ENCODE data around the gene STYXL1.

Gene STYXL1

DNA sequence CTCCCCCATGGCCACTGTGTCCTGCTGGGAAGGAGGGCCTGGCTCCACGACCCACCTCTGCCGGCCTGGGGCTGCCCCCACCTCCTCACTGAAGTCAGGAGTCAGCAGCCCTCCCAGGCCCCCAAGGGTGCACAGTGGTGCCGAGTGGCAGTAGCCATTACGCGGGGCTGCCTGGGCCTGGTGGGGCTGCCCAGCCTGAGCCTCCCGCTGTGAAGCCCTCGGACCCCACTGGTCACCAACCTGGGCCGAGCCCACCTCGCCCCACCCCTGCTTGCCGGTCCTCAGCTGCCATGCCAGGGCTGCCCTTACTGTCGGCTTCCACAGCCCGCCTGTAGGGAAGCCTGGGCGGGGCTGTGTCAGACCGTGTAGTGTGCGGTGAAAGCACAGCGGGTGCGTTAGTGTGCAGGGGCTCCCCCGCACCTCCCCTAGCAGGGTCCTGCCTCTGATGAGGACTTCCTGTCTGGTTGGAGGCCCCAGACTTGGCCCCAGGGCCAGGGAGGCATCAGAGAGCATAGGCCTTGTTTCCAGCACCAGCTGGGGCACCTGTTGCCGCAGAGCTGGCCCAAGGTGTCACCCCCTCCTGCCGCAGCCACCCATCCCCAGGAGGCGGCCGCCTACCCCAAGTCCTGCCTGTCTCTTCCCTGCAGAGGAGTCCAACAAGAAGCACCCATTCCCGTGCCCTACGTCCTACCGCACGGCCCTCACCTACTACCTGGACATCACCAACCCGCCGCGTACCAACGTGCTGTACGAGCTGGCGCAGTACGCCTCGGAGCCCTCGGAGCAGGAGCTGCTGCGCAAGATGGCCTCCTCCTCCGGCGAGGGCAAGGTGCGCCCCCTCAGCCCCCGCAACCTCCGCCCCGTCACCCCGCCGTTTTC, 63.4 kb downstream of the STYXL1 start:
- Histone ChIP-seq H3K4me3 (ENCODE audit: low read depth, low read length) (no peak overlapping the region), H3K4me1 (peaks cover 4% of the 10 kb centered on the region), H3K9me3 (no peaks in the 10 kb centered on the region), H3K27me3 (no peaks in the 10 kb centered on the region), H3K36me3 (peaks cover 28% of the 10 kb centered on the region)
- DNase-seq, result no peak
- TF ChIP-seq, protein P1, sequence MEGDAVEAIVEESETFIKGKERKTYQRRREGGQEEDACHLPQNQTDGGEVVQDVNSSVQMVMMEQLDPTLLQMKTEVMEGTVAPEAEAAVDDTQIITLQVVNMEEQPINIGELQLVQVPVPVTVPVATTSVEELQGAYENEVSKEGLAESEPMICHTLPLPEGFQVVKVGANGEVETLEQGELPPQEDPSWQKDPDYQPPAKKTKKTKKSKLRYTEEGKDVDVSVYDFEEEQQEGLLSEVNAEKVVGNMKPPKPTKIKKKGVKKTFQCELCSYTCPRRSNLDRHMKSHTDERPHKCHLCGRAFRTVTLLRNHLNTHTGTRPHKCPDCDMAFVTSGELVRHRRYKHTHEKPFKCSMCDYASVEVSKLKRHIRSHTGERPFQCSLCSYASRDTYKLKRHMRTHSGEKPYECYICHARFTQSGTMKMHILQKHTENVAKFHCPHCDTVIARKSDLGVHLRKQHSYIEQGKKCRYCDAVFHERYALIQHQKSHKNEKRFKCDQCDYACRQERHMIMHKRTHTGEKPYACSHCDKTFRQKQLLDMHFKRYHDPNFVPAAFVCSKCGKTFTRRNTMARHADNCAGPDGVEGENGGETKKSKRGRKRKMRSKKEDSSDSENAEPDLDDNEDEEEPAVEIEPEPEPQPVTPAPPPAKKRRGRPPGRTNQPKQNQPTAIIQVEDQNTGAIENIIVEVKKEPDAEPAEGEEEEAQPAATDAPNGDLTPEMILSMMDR (IDR thresholded peaks at IDR 0.05; ENCODE audit: low read depth, low read length), result no peak

DNA sequence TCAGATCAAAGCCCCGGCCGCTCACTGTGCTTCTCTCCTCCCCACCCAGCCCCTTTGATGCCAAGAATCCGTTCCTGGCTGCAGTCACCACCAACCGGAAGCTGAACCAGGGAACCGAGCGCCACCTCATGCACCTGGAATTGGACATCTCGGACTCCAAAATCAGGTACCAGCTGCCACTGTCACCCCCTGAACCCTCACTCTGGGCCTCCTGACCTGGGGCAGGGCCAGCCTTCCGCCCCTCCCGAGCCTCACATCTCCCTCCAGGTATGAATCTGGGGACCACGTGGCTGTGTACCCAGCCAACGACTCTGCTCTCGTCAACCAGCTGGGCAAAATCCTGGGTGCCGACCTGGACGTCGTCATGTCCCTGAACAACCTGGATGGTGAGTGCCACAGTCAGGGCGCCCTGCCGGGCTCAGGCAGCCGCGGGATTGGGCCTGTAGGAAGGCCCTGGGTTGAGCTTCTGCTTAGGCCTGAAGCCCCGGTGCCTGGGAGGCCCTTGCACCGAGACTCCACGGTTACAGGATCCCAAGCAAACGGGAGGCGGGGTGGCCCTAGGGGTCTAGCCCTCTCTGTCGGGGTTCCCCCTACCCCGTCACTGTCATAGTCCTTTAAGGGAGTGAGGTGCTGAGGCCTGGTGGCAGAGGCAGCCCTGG, 64.2 kb downstream of the STYXL1 start:
- DNase-seq, result no peak
- Histone ChIP-seq H3K36me3 (peaks cover 28% of the 10 kb centered on the region), H3K27me3 (no peaks in the 10 kb centered on the region), H3K4me1 (peaks cover 4% of the 10 kb centered on the region), H3K4me3 (ENCODE audit: low read depth, low read length) (no peak overlapping the region), H3K9me3 (no peaks in the 10 kb centered on the region)
- TF ChIP-seq, protein P1 (IDR thresholded peaks at IDR 0.05; ENCODE audit: low read depth, low read length), result no peak

DNA sequence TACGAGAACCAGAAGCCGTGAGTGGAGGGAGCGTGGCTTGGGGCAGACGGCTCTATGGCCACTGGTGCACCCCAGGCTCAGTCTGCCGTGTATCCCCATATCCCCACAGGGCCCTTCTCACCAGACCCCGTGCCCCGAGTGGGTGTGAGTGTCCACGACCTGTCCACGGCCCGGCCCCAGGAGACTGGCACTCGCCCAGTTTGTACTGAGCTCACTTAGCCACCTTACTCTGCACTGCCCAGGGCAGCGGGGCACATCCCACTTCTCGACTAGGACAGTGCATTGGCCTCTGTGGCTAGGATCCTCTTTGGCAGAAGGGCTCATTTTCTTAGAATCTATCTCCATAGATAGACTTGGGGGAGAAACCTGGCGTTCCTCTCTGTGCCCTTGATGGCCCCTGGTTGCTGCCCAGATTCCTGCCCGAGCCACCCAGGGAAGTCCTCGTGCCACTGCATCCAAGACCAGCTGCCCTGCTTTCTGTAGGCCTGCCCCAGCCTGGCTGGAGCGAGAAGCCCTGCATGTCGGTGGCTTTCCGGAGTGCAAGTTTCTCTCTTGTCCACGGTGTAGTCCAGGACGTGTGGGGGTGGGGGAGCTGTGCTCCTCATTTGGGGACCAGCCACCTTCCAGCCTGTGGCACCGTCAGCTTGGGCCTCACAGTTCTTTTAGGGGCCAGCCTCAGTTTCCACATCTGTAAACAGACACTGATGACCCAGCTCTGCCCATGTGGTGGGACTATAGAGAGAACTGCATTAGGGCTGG, 65.3 kb downstream of the STYXL1 start:
- H3K4me1 ChIP-seq, result peaks cover 7% of the 10 kb centered on the region
- peaks cover 26% of the 10 kb centered on the region for H3K36me3 ChIP-seq
- DNase-seq, result no peak
- TF ChIP-seq, protein P1 (IDR thresholded peaks at IDR 0.05; ENCODE audit: low read depth, low read length), result no peak
- H3K4me3 ChIP-seq (ENCODE audit: low read depth, low read length), result no peak overlapping the region
- H3K27me3 ChIP-seq, result no peaks in the 10 kb centered on the region
- no peaks in the 10 kb centered on the region for H3K9me3 ChIP-seq

GRCh38 chr7:75981453-75982305, 66.1 kb downstream of the STYXL1 start:
- Histone ChIP-seq H3K27me3 (no peaks in the 10 kb centered on the region), H3K9me3 (no peaks in the 10 kb centered on the region), H3K36me3 (peaks cover 26% of the 10 kb centered on the region), H3K4me1 (peaks cover 7% of the 10 kb centered on the region), H3K4me3 (ENCODE audit: low read depth, low read length) (no peak overlapping the region)
- no peak for DNase-seq
- TF ChIP-seq, protein P1 (IDR thresholded peaks at IDR 0.05; ENCODE audit: low read depth, low read length), result no peak

DNA sequence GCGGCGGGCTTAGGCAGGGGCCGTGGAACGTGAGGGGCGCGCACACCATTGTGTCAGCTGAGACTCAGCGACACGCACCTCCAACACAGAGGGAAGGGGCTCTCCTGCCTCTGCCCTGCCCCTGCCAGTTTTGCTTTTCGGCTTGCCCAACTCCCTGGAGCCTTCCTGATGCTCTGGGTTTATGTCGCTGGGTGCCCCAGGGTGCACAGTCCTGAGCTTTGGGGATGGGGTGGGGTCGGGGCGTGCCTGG, 66.7 kb downstream of the STYXL1 start:
- Histone ChIP-seq H3K4me3 (ENCODE audit: low read depth, low read length) (no peak overlapping the region), H3K9me3 (no peaks in the 10 kb centered on the region), H3K36me3 (peaks cover 26% of the 10 kb centered on the region), H3K4me1 (peaks cover 7% of the 10 kb centered on the region), H3K27me3 (no peaks in the 10 kb centered on the region)
- TF ChIP-seq, protein P1 (IDR thresholded peaks at IDR 0.05; ENCODE audit: low read depth, low read length), result no peak
- DNase-seq, result no peak
